Left hindlimb (tissue), 1 donor: Measurements from ENCODE around the gene GJC2.
A peak's percentile ranks its signal among the peaks of the same experiment; 100 is the strongest.

Experiments
- DNase-seq: peaks from one replicate; pipeline ENCODE4 v3.0.0-alpha.2; 2018

Gene GJC2

GRCh38 chr1:228194921-228195812 is 45.4 kb downstream of the GJC2 start:
- no peak for DNase-seq

- no peak for DNase-seq
Observed at GRCh38 chr1:228197555-228198147, 47.9 kb downstream of the GJC2 start.

GRCh38 chr1:228198977-228199590 is 49.4 kb downstream of the GJC2 start:
- DNase-seq, result no peak

GRCh38 chr1:228204958-228205357 is 55.2 kb downstream of the GJC2 start:
- no peak for DNase-seq

DNA sequence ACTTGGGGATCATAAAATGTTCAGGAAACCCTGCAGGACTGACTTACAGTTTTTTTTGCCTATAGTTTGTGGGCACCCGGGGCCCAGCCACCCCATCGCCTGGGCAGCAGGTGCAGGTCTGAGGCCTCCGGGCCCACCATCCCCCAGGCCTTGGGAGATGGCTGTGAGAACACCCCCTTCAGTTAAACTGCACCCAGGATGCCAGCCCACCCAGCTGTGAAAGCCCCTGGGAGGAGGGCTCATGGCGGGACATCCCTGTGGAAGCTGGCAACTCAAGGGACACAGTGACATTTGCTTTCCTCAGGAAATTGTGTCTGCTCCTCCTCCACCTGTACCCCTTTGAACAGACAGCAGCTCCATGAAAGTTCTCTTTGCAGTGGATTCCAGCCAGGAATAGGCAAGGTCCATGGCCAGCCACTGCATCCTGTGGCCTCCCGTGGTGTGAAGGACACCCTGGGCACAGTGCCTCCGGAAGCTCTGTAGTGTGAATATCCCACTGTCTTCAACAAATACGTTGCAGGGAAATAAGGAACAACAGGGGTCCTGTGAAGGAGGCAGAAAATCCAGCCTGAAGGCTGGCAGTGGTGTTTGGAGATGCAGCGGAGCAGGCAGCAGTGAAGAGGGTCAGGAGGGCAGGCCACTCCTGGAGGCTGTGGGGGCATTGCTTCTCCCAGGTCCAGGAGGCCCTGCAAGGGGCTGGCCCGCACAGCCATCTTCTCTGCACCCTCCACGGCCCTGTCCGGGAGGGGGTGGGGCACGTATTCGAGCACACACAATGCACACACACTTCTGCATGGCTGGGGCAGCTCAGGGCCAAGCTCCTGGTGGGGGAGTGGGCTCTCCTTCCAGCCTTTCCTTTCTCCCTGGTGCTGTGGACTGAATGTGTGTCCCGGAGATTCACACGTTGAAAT is 56.1 kb downstream of the GJC2 start:
- no peak for DNase-seq

DNA sequence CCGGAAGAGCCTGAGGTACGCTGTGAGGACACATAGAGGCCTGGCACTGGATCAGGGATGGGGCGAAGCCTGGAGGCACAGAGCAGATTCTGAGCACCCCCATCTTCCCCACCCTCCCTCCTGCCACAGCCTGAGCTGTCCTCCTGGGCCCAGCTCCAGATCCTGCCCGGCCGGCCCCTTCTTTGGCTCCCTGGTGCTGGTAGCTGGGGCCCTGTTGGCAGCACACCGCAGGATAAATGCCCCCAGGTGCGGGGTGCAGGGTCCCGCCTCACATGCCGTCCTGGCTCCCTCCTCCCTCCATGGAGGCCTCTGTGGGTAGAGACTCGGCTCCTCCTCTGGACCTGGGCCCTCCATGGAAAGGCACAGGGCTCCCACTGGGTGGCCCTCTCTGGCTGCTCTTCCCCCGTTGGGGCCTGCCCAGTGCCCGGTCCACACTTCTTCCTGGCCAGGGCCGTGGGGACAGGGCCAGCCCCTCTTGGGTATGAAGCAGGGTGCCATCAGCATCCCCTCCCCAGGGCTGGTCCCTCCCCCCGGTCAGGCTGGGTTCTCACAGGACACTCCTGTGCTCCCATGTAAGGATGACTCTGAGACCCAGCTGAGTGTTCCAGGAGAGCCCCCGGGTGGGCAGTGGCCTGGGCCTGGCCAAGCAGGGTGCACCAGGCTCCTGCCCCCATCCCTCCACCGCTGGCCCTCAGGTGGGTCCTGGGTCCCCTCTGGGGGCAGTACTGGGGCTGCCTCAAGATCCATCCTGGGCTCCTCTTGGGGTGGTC is 57.0 kb downstream of the GJC2 start:
- DNase-seq, result peak; percentile 55

DNA sequence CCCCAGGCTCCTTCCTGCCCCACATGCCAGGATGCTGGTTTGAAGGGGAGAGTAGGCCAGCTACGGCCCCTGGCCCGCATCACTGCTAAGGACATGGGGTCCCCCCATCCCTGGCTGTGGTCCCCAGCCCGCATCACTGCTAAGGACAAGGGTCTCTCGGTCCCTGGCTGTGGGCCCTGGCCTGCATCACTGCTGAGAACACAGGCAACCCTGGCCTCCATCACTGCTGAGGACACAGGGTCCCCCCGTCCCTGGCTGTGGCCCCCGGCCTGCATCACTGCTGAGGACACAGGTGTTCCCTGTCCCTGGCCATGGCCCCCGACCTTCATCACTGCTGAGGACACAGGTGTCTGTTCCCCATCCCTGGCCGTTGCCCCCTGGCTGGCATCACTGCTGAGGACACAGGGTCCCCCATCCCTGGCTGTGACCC is 57.7 kb downstream of the GJC2 start:
- no peak for DNase-seq

DNA sequence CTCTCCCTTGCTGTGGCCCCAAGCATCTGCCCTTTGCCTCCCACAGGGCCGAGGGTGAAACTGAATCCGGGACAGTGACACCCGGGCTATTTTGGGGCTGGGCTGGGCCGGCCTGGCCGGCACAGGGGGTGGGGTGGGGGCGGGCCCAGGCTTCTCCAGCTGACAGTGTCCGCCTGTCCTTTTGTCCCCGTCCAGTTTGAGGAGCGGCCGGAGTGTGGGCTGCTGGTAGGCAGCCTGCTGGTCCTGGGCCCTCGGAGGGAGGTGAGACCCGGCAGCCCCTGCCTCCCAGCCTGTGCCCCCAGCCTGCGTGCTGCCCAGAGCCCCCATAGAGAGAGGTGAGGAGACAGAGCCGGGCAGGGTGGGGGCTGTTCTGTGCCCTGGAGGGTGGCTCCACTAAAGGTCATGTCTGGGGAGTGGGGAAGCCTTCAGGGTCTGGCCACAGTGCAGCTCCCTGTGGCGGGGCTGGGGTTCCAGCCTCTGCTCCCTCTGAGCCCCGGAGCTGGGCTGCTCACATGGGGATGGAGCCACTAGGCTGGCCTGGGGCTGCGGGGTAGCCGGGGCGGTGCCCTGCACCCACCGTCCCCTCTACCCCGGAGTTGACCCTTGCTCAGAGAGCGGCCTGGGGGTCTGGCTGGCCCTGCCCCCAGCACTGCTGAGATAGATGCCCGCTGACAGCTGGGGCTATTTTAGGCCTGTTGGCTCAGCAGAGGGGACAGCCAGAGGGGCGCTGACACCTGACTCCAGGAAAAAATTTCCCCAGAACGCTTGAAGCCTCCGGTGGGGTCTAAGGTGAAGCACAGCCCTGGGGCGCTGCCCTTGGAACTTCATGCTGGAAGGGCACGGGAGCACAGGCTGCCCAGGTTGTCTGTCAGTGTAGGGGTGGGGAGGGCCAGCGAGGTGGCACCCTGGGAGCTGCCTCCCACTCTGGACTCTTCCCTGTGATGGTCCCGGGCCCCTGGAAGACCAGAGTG is 58.4 kb downstream of the GJC2 start, which contains the start of gene OBSCN:
Gene OBSCN (plus strand): TSS at position 194 of the 971 bp plus-strand sequence. CDS start 3,740 bp downstream, outside the sequence.
- DNase-seq, result no peak

DNA sequence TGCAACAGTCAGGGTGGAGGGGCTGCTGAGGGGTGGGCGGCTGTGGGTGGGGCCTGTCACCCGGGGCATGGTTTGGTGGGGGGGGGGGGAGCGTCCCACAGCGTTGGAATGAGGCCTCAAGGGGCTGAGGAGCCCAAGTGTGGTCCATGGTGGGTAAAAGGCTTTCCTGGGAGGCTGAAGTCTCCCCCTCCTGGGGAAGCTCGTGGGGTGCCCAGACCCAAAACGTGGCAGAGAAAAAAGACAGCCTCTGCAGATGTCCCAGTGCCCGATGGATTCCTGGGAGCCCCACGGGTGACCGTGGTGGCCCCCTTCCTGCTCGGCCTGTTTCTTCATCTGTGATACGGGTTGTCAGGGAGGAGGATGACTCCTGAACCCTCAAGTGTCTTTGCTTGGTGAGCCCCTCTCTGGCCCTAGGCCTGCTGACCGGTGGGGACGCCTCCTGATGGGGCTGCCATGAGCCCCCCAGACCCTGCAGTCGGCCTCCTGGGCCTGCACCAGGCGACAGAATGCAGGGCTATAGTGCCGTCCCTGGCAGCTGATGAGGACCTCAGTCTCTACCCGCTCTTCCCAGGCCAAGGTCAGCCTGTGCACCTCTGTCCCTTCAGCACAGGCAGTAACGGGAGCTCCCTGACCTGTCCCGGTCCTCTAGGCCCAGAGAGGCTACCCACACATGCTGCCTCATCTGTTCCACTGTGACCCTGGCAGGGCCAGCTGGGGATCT is 59.3 kb downstream of the GJC2 start:
- no peak for DNase-seq
